ENCODE data around the gene GHR. TPM values are rescaled to one million over a fixed set of nuclear protein-coding genes. Genes with fewer than 3 reads are reported as not detected.
A peak's percentile ranks its signal among the peaks of the same experiment; 100 is the strongest.

Gene GHR
- total RNA-seq, 4 donors from 2014 or later = 0.40 to 11.6 (median 7.6) TPM

GRCh38 chr5:42583322-42583721 lies 160.1 kb downstream of the GHR start:
- Histone ChIP-seq H3K27me3 (no peaks in the 10 kb centered on the region), H3K9me3 (no peaks in the 10 kb centered on the region), H3K4me3 (no peak overlapping the region), H3K4me1 (peaks cover 0 to 22% (median 2%) of the 10 kb centered on the region in 4 donors), H3K27ac (no peak overlapping the region), H3K36me3 (no peaks in the 10 kb centered on the region)
- peak; percentile 47 for DNase-seq
- in situ Hi-C loops (cut with MboI; ENCODE audit: low pct_ligation_motif_present in 1 of 4, low pct_unique_long_range_greater_than_20kb in 1 of 4, low sequenced_read_pairs in 3 of 4) (loop anchor here in 1 of 4 donors (25.0 kb wide), 1 partner anchor 696 kb away; no protein-coding TSS in a partner anchor), intact Hi-C loops (cut with DNase I; ENCODE audit: low total_unique reads) (no loop called here)
- WGBS, 2 donors (ENCODE audit: low coverage in 1 of 2) = 10 to 13% methylated on average over 3 to 4 of the region's 4 CpGs
- no peak for TF ChIP-seq POLR2AphosphoS5 (IDR thresholded peaks at IDR 0.05)
- no peak for TF ChIP-seq EP300 (IDR thresholded peaks at IDR 0.05; ENCODE audit: low read depth)
- TF ChIP-seq CTCF (IDR thresholded peaks at IDR 0.05) = peak; percentile 80 to 83 (median 81)

- no peak overlapping the region for H3K4me3 ChIP-seq
- in situ Hi-C loops (cut with MboI; ENCODE audit: low pct_ligation_motif_present in 1 of 4, low pct_unique_long_range_greater_than_20kb in 1 of 4, low sequenced_read_pairs in 3 of 4) (loop anchor here in 1 of 4 donors (25.0 kb wide), 1 partner anchor 699 kb away; no protein-coding TSS in a partner anchor), intact Hi-C loops (cut with DNase I; ENCODE audit: low total_unique reads) (loop anchor here (5.0 kb wide), 1 partner anchor 159 kb away; no protein-coding TSS in a partner anchor)
- no peaks in the 10 kb centered on the region for H3K27me3 ChIP-seq
- no peaks in the 10 kb centered on the region for H3K9me3 ChIP-seq
- TF ChIP-seq POLR2A (IDR thresholded peaks at IDR 0.05) = no peak
- no peak for TF ChIP-seq POLR2AphosphoS5 (IDR thresholded peaks at IDR 0.05)
- TF ChIP-seq EP300 (IDR thresholded peaks at IDR 0.05; ENCODE audit: low read depth) = no peak
- no peak for TF ChIP-seq CTCF (IDR thresholded peaks at IDR 0.05)
- H3K4me1 ChIP-seq = peaks cover 5 to 40% (median 12%) of the 10 kb centered on the region in 4 donors
- WGBS, 2 donors (ENCODE audit: low coverage in 1 of 2) = 20 to 23% methylated on average over 2 to 4 of the region's 4 CpGs
- no peak for DNase-seq
- H3K36me3 ChIP-seq = no peaks in the 10 kb centered on the region
- H3K27ac ChIP-seq = no peak overlapping the region
These were observed 163.4 kb downstream of the GHR start for GRCh38 chr5:42586625-42587024.

GRCh38 chr5:42587096-42587723 lies 164.0 kb downstream of the GHR start:
- H3K27ac ChIP-seq = peak overlapping the region in 1 of 4 donors; percentile 20
- TF ChIP-seq EP300 (IDR thresholded peaks at IDR 0.05; ENCODE audit: low read depth) = no peak
- H3K36me3 ChIP-seq = no peaks in the 10 kb centered on the region
- H3K4me3 ChIP-seq = no peak overlapping the region
- H3K4me1 ChIP-seq = peaks cover 5 to 40% (median 12%) of the 10 kb centered on the region in 4 donors
- intact Hi-C loops (cut with DNase I; ENCODE audit: low total_unique reads) (loop anchor here (5.0 kb wide), 1 partner anchor 160 kb away; no protein-coding TSS in a partner anchor), in situ Hi-C loops (cut with MboI; ENCODE audit: low pct_ligation_motif_present in 1 of 4, low pct_unique_long_range_greater_than_20kb in 1 of 4, low sequenced_read_pairs in 3 of 4) (loop anchor here in 1 of 4 donors (25.0 kb wide), 1 partner anchor 700 kb away; no protein-coding TSS in a partner anchor)
- WGBS, 2 donors (ENCODE audit: low coverage in 1 of 2) = 48 to 66% methylated on average over 4 of the region's 4 CpGs
- H3K9me3 ChIP-seq = no peaks in the 10 kb centered on the region
- no peak for DNase-seq
- no peaks in the 10 kb centered on the region for H3K27me3 ChIP-seq

- Histone ChIP-seq H3K9me3 (no peaks in the 10 kb centered on the region), H3K36me3 (no peaks in the 10 kb centered on the region), H3K27ac (peak overlapping the region in 3 of 4 donors; percentile 19 to 30 (median 28)), H3K4me3 (no peak overlapping the region), H3K27me3 (no peaks in the 10 kb centered on the region), H3K4me1 (peaks cover 5 to 33% (median 12%) of the 10 kb centered on the region in 4 donors)
- TF ChIP-seq EP300 (IDR thresholded peaks at IDR 0.05; ENCODE audit: low read depth) (no peak), CTCF (IDR thresholded peaks at IDR 0.05) (no peak), POLR2AphosphoS5 (IDR thresholded peaks at IDR 0.05) (no peak), POLR2A (IDR thresholded peaks at IDR 0.05) (no peak)
- intact Hi-C loops (cut with DNase I; ENCODE audit: low total_unique reads) = no loop called here
- no peak for DNase-seq
- in situ Hi-C loops (cut with MboI; ENCODE audit: low pct_ligation_motif_present in 1 of 4, low pct_unique_long_range_greater_than_20kb in 1 of 4, low sequenced_read_pairs in 3 of 4) = loop anchor here in 1 of 4 donors (25.0 kb wide), 1 partner anchor 703 kb away; no protein-coding TSS in a partner anchor
These were observed 167.3 kb downstream of the GHR start for GRCh38 chr5:42590566-42590965.
